Measurements from ENCODE around the gene ENTREP1. TPM values are rescaled to one million over a fixed set of nuclear protein-coding genes. Genes with fewer than 3 reads are reported as not detected.
"Not testable (repeated sequence)": the region's sequence is repeated elsewhere in the genome, so short reads cannot be mapped to it uniquely, and the experiment has no call there.

ENTREP1 gene, protein sequence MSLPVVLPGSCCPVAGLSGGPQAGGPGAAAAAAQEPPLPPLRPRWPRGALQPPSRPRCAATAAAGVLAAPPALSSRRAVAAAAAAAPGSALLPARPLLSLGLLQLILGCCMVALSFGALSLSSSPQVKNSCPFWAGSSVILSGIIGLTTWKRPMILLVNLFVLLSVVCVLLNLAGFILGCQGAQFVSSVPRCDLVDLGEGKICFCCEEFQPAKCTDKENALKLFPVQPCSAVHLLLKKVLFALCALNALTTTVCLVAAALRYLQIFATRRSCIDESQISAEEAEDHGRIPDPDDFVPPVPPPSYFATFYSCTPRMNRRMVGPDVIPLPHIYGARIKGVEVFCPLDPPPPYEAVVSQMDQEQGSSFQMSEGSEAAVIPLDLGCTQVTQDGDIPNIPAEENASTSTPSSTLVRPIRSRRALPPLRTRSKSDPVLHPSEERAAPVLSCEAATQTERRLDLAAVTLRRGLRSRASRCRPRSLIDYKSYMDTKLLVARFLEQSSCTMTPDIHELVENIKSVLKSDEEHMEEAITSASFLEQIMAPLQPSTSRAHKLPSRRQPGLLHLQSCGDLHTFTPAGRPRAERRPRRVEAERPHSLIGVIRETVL
- total RNA-seq = 1.4 TPM

DNA sequence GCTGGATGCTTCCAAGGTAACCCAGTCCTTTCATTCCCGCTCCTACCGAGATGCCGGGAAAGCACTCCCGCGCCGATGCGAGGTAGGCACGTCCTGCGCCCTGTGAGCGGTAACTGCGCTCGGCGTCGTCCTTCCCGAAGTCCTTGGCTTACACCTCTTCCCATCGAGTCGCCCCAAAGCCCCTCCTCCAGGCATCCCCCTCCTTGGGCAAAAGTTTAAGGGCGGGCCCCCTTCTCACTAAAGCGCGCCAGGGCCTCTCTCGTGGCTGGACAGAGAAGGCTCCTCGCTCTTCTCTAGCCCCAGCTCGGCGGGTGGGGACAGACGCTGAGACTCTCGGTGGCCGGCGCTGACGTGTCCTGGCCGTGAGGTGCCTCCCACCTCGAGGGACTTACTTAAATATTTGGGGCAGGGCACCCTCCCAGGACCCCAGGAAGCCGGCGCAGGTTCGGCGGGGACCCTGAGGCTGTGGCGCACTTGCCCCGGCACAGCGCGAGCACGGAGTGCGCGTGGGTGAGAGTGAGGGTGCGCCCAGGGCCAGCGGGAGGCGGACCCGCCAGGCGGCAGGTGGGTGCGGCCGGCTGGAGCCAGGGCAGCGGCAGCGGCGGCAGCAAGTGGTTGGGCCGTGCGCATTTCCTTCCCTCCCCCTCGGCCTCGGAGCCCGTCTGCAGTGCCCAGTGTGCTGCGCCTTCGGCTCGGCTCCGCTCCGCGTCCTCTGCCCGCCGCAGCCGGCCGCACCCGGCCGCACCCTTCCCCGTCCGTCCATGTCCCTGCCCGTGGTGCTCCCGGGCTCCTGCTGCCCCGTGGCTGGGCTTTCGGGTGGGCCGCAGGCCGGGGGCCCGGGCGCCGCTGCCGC lies at the start of gene ENTREP1:
TSS of gene ENTREP1 (plus strand) at position 667 of the 853 bp plus-strand sequence. CDS start at position 762, 95 bp downstream.
- DNase-seq = peak; percentile 29

DNA sequence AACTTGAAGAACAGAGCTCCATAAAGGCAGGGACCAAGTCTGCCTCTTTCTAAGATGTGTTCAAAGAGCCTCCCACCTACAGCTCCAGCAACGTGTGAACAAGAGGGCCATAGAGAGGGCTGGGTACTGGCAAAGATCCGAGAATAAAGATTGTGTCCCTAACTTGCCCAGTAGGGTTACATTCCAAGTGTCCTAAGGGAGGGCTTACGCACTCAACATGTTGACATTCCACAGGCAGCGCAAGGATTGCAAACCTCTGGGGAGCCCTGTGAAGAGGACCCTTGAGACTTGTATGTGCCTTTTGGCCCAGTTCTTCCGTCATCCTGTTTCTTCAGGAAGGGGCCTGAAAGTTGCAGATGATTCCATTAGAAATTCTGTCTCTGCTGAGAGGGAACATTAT lies 48.2 kb upstream of the ENTREP1 start:
- no peak for DNase-seq

DNA sequence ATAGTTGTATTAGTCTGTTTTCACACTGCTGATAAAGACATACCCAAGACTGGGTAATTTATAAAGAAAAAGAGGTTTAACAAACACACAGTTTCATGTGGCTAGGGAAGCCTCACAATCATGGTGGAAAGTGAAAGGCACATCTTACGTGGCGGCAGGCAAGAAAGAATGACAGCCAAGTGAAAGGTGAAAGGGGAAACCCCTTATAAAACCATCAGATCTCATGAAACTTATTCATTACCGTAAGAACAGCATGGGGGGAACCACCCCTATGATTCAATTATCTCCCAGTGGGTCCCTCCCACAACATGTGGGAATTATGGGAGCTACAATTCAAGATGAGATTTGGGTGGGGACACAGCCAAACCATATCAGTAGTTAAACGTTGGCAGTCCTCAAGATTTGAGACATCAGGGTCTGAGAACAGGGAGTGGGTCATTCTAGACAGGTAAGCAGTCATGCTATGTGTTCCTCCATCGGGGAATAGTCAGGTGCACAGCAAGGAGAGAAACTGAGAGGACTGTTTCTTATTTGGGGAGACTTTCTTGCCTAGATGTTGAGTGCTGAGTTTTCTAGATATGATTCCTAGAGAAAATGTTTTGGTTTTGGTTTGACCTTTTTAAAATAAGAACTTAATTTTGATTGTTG lies 45.8 kb upstream of the ENTREP1 start:
- DNase-seq = no peak

DNA sequence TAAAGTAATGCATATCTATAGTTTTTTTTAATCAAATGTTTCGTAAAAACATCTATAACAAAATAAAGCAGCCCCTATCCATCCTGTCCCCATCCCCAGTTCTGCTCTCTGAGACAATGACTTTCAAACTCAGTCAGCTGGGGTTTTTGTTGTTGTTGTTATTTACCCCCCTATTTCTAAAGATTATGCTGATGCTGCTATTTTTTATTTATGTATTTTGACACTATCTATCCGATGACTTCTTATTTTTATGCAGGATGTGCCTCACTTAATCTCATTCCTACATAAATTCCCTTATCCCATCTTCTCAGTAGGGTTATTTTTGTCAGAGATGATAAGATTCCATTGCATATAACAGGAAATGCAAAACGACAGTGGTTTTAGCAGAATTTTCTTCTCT lies 45.3 kb upstream of the ENTREP1 start:
- DNase-seq = no peak

DNA sequence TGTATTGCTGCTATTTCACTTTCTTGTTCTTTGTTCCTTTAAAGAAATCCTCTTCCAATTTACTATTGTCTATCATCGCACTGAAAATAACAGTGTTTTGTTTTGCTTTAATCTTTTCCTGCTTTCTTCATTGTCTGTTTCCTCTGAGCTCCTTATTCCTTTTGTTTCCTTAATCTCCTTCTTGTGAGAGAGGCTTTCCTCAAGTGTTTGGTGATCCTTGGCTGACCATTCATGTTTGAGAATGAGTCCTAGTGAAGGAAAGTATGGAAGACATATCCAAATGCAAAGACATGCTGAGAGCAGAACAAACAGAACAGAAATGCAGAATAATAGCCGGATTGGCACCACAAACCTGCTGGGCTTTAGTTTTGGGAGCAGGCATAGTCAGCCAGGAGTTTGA lies 42.0 kb upstream of the ENTREP1 start:
- DNase-seq = no peak

DNA sequence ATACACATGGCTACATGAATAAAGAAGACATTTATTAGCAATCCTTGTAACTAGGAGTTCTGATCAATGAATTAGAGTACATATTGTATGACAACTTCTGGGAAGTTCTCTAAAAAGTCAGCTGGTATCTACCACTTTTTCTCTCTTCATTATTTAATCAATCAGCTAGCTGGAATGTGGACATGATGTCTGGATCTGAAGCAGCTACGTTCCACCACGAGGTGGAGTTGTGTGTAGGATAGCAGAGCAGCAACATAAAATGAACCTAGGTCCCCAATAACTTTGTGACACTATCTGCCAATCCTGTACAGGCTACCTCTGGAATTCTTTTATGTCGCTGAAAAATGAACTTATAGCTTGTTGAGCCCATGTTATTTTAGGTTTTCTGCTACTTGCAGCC lies 32.9 kb upstream of the ENTREP1 start:
- DNase-seq = no peak

DNA sequence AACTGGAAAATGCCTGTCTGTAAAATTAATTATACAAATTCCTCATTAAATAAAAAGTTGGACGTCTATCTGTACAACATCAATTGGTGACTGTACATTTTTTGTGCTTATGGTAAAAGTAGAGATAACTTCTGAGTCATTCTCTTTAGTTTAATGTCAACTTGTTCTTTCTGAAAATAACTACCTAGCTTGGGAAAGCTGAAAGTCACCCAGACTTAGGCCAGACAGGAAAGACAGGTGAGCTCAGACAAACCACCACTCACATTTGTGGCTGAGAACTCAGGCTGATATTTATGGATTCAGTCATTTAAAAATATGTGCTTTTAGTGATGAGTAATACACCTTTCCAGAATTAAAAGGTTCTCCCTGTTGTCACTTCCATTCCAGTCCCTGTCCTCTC lies 31.9 kb upstream of the ENTREP1 start:
- DNase-seq = no peak

DNA sequence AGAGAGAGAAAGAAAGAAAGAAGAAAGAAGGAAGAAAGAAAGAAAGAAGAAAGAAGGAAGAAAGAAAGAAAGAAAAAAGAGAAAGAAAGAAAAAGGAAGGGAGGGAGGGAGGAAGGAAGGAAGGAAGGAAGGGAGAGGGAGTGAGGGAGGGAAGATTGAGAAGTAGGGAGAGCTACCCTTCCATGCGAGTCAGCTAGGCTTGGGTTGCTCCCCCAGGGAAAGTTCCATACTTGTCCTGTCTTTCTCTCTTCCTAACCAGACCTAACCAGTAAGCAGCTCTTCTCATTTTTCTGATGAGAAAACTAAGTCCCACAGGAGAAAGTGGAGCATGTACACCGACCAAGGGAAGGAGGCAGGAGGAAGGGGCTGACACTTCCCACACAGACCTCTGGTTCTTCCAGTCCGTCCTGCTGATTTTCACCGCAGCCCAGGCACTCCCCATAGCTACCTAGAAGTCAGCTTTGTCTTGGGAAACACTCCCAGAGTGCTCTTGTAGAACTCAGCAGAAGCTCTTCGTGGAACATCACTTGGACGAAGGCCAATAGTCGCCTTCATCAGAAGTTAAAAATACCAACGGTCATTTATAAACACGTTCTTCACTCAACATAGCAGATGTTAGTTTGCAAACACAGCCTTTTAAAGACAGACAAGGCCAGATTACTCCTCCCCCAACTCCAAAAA lies 29.0 kb upstream of the ENTREP1 start:
- no peak for DNase-seq

DNA sequence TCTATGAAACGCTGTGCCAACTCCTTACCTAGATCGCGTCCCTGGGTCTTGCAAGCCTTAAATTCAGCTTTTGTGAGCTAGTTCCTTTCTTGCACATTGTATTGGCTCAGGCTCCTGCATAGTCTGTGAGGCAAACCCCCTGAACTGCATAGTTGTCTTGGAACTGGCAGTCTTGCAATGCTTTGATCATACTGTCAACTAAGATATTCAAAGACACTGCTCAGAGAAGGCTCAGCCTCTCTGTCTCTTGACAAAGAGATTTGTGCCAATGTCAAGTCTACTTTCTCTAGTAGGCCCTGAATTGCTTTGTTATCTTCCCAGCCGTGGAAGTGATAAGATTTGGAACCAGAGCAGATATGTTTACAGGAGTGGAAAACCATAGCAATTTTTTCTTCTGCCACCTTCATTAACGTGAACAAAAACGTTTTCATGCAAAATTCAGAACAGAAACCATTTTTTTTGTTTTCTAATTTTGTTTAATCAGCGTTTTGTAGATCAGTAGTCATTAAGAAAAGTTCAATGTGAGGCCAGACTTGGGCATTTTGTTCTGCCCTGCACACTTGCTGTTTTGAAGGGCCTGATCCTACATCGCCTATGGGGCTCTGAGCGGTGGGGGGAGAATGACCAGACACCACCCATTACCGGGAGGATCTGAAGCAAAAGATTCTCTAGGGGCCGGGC lies 27.6 kb upstream of the ENTREP1 start:
- no peak for DNase-seq

DNA sequence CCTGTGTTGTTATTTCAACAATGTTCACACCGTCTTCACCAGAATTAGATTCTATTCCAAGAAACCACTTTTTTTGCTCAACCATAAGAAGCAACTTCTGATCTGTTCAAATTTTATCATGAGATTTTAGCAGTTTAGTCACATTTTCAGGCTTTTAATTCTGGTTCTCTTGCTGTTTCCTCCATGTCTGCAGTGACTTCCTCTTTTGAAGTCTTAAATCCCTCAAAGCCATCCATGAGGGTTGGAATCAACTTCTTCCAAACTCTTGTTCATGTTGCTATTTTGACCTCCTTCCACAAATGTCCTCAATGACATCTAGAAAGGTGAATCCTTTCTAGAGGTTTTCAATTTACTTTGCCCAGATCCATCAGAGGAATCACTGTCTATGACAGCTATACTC lies 25.7 kb upstream of the ENTREP1 start:
- DNase-seq = no peak

DNA sequence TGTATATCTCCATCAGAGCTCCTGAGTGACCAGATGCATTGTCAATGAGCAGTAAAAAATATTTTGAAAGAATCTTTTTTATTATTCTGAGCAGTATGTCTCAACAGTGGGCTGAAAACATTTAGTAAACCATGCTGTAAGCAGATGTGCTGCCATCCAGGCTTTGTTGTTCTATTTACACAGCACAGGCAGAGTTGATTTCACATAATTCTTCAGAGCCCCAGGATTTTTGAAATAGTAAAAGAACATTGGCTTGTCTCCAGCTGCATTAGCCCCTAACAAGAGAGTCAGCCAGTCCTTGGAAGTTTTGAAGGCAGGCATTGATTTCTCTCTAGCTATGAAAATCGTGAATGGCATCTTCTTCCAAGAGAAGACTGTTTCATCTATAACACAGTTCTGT lies 25.2 kb upstream of the ENTREP1 start:
- no peak for DNase-seq

DNA sequence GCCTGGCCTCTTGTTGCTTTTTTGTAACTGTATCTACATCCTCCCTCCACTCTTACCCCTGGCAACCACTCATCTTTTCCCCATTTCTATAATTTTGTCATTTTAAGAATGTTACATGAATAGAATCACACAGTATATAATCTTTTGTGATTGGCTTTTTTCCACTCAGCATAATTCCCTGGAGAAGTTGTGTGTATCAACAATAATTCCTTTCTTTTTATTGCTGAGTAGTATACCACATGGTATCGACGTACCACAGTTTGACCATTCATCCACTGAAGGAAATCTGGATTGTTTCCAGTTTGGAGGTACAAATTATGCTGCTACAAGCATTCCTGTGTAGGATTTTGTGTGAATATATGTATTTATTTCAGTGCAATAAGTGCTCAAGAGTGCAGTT lies 21.7 kb upstream of the ENTREP1 start:
- DNase-seq = no peak

DNA sequence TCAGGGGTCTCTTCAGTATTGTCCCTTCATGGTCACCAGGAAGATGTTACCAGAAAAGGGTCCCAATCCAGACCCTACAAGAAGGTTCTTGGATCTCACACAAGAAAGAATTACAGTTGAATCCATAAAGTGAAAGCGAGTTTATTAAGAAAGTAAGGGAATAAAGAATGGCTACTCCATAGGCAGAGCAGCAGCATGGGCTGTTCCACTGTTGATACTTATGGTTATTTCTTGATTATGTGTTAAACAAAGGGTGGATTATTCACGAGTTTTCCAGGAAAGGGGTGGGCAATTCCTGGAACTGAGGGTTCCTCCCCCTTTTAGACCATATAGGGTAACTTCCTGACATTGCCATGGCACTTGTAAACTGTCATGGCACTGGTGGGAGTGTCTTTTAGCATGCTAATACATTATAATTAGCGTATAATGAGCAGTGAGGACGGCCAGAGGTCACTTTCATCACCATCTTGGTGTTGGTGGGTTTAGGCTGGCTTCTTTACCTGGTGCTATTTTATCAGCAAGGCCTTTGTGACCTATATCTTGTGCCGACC lies 18.0 kb upstream of the ENTREP1 start:
- not testable (repeated sequence) for DNase-seq

DNA sequence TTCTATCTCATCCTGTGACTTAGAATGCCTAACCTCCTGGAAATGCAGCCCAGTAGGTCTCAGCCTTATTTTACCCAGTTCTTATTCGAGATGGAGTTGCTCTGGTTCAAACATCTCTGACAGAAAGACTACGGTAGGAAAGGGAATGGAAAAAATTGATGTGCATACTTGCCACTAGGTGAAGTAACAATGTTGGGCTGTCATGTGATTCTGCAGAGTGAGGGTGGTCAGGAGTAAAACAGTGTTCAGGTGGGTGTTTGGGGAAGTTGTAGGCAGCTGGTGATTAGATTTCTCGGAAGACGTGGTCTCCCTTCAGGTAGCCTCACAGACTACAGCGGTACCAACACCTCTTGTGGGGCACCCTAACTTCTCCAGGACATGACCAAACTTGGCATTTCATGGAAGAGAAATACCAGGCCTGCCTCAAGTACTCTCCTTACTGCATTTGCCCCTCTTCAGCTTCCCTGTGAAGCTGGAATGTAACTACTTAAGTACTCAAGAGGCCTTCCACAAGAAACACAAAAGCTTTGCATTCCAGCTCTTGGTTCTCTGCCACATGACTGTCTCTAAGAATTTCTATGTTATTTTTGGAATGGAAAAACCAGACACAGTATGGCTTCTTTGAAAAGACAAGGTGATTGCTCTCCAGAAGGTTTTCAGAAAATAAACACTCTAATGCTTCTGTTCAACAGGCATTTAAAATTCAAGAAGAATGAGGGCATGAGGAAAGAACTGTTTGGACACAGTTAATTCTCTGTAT lies 17.4 kb upstream of the ENTREP1 start:
- no peak for DNase-seq

DNA sequence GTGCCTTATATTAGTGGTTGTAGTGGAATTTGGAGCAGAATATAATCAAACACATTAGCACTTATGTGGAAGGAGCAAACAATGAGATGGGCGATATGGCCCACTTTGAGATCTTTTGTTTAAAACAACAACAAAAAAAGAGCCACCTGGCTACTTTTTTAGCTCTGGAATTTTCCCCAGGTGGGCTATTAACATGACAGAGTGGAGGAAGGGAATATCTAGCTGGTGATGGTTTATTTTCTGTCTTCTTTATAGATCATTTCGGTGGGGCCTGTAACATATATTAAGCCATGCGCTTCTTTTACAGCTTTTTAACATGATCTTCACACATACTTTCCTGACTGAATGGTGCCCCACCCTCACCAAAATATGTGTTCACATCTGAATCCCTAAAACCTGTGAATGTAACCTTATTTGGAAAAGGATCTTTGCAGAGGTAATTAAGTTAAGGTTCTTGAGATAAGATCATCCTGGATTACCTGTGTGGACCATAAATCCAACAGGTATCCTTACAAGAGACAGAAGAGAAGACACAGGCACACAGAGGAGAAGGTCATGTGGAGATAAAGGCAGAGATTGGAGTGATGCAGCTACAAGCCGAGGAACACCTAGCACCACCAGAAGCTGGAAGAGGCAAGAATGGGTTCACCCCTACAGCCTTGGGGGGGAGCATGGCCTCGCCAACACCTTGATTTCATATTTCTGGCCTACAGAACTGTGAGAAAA lies 16.6 kb upstream of the ENTREP1 start:
- no peak for DNase-seq

DNA sequence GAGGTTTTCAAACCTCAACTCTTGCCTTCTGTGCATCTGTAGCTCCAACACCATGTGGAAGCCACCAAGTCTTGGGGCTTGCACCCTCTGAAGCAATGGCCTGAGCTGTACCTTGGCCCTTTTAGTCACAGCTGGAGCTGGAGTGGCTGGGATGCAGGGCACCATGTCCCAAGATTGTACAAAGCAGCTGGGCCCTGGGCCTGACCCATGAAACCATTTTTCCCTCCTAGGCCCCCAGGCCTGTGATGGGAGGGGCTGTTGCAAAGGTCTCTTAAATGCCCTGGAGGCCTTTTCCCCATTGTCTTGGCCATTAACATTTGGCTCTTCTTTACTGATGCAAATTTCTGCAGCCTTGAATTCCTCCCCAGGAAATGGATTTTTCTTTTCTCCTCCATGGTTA lies 11.8 kb upstream of the ENTREP1 start:
- no peak for DNase-seq

DNA sequence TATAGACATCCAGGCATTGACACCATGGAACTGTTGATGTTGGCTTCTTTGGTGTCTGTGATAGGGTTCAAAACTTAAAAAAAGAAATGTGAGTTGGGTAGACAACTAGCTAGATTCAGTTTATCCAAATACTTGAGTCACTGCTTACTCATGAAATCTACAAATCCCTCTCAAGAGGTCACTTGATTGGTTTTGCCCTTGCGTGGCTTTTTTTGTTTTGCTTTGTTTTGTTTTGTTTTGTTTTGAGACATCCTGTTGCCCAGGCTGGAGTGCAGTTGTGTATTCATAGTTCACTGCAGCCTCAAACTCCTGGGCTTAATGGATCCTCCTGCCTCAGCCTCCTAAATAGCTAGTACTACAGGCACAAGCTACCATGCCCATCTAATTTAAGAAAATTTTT lies 10.5 kb upstream of the ENTREP1 start:
- no peak for DNase-seq

DNA sequence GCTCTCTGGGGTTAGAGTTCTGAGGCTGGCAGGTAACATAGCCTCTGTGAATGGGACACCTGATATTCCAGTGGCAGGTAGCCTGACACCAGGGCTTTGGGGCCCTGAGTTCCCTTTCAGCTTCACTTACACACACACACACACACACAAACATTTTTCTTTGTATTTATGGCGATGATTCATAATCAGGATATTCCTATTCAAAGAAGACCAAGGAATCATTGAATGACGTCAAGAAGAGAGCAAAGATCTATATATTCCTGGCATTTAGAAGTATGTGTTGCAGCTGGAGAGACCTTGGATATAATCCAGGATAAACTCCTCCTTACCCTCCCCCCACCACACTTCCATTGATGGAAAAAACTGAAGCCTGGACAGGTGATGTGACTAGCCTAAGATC lies 7.9 kb upstream of the ENTREP1 start:
- DNase-seq = no peak

DNA sequence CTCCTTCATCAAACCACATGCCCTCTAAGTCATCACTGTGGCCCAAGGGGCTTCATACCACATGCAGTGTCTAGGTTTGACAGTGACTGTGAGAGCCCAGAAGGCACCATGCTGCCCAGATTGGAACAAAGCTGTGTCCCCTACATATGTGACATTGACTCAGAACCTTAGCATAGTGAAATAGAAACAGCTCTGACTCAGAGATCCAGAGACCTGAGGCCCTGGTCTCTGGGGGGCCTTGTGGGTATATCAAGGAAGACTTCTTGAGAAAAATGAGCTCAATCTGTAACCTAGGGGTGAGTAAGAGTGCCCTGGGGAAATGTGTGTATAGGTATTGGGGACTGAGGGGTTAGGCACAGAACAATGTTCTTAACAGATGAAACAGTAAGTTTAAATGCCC lies 7.1 kb upstream of the ENTREP1 start:
- no peak for DNase-seq

Data from occipital lobe (tissue), 2 donors.